Liver (tissue), 9 donors: ENCODE data around the gene HEATR5A. TPM values are rescaled to one million over a fixed set of nuclear protein-coding genes. Genes with fewer than 3 reads are reported as not detected.

ENCODE experiments used
- DNase-seq: peaks from one replicate; pipeline ENCODE4 v3.0.0-alpha.2; 2017; ENCODE audit warnings: low spot score
- H3K27ac ChIP-seq, 2 donors: one replicate each; pipeline ENCODE4 v1.7.0; 2013; ENCODE audit warnings: inconsistent platforms in 2 of 2, low read length in 2 of 2, control low read depth in 1 of 2, low read depth in 1 of 2, mild to moderate bottlenecking in 1 of 2
- H3K27me3 ChIP-seq, 4 donors: one replicate each; pipeline versions ENCODE4 v1.6.1 to v1.7.0; 2013; ENCODE audit warnings: low read length in 3 of 4, inconsistent platforms in 1 of 4, mild to moderate bottlenecking in 1 of 4, moderate library complexity in 1 of 4; ENCODE audit not compliant: control insufficient read depth in 4 of 4, insufficient read depth in 4 of 4
- H3K36me3 ChIP-seq, 4 donors: one replicate each; pipeline versions ENCODE4 v1.6.1 to v1.7.0; 2013; ENCODE audit warnings: low read length in 3 of 4, mild to moderate bottlenecking in 3 of 4, low read depth in 1 of 4, moderate library complexity in 1 of 4; ENCODE audit not compliant: control insufficient read depth in 4 of 4, insufficient read depth in 3 of 4
- H3K4me1 ChIP-seq, 4 donors: one replicate each; pipeline versions ENCODE4 v1.6.1 to v1.7.0; 2013; ENCODE audit warnings: low read length in 3 of 4, mild to moderate bottlenecking in 3 of 4, moderate library complexity in 1 of 4; ENCODE audit not compliant: control insufficient read depth in 4 of 4, insufficient read depth in 4 of 4
- H3K4me3 ChIP-seq, 3 donors: one replicate each; pipeline versions ENCODE4 v1.6.1 to v1.7.0; 2013; ENCODE audit warnings: low read length in 3 of 3, control low read depth in 1 of 3, low read depth in 1 of 3, mild to moderate bottlenecking in 1 of 3
- H3K9ac ChIP-seq, 2 donors: one replicate each; pipeline ENCODE4 v1.7.0; 2013; ENCODE audit warnings: low read length in 2 of 2, mild to moderate bottlenecking in 2 of 2, moderate library complexity in 2 of 2, control low read depth in 1 of 2, low read depth in 1 of 2
- H3K9me3 ChIP-seq, 4 donors: one replicate each; pipeline versions ENCODE4 v1.6.1 to v1.7.0; 2013; ENCODE audit warnings: low read length in 3 of 4; ENCODE audit not compliant: control insufficient read depth in 4 of 4
- EGR1 ChIP-seq, 2 donors: IDR thresholded peaks; 2 replicates each; pipeline ENCODE4 v1.6.1; 2016 to 2018; ENCODE audit warnings: antibody characterized with exemption in 2 of 2, low read depth in 2 of 2
- FOXA1 ChIP-seq: IDR thresholded peaks from 2 replicates; pipeline ENCODE4 v1.6.1; 2016; ENCODE audit warnings: antibody characterized with exemption
- FOXA2 ChIP-seq: IDR thresholded peaks from 2 replicates; pipeline ENCODE4 v1.6.1; 2016; ENCODE audit warnings: antibody characterized with exemption
- GABPA ChIP-seq, 2 donors: IDR thresholded peaks in 1 of 2; conservative IDR thresholded peaks in 1 of 2; 2 replicates each; pipeline ENCODE4 v1.6.1; 2016; ENCODE audit warnings: antibody characterized with exemption in 2 of 2, mild to moderate bottlenecking in 1 of 2, moderate library complexity in 1 of 2
- HNF4A ChIP-seq, 2 donors: conservative IDR thresholded peaks; 2 replicates each; pipeline ENCODE4 v1.6.1; 2016; ENCODE audit warnings: antibody characterized with exemption in 2 of 2, mild to moderate bottlenecking in 2 of 2
- HNF4G ChIP-seq: IDR thresholded peaks from 2 replicates; pipeline ENCODE4 v1.6.1; 2016; ENCODE audit warnings: antibody characterized with exemption
- JUND ChIP-seq, 2 donors: IDR thresholded peaks; 2 replicates each; pipeline ENCODE4 v1.6.1; 2016; ENCODE audit warnings: antibody characterized with exemption in 2 of 2
- MAX ChIP-seq: IDR thresholded peaks from 2 replicates; pipeline ENCODE4 v1.6.1; 2016; ENCODE audit warnings: antibody characterized with exemption
- NR2F2 ChIP-seq: IDR thresholded peaks from 2 replicates; pipeline ENCODE4 v1.6.1; 2016; ENCODE audit warnings: antibody characterized with exemption
- RAD21 ChIP-seq, 2 donors: IDR thresholded peaks; 2 replicates each; pipeline ENCODE4 v1.6.1; 2016; ENCODE audit warnings: antibody characterized with exemption in 2 of 2, mild to moderate bottlenecking in 2 of 2
- RXRA ChIP-seq, 2 donors: IDR thresholded peaks; 2 replicates each; pipeline ENCODE4 v1.6.1; 2017 to 2018; ENCODE audit warnings: antibody characterized with exemption in 2 of 2, mild to moderate bottlenecking in 1 of 2
- TAF1 ChIP-seq: conservative IDR thresholded peaks from 2 replicates; pipeline ENCODE4 v1.6.1; 2016; ENCODE audit warnings: antibody characterized with exemption, mild to moderate bottlenecking
- YY1 ChIP-seq: IDR thresholded peaks from 2 replicates; pipeline ENCODE4 v1.6.1; 2016; ENCODE audit warnings: antibody characterized with exemption, mild to moderate bottlenecking
- WGBS: extraction: QIAGEN DNeasy Blood & Tissue Kit; methylation state at CpG from one replicate; pipeline ENCODE4 v1.1.7; 2013; 5-methylcytosine and 5-hydroxymethylcytosine counted together
- polyA plus RNA-seq, 2 donors: library from polyadenylated mRNA; stranded (reverse) in 1 of 2; unstranded in 1 of 2; fragments of 200-250 nt in 1 of 2; fragments of >200 nt in 1 of 2; fragmentation: Nextera tagmentation in 1 of 2; extraction: Ambion mirVana in 1 of 2; gene quantifications; one replicate each; pipeline versions ENCODE4 v1.2.1 to v1.2.3, GENCODE V29; 2013 to 2015
- total RNA-seq, 2 donors: library from RNA; depleted of rRNA; stranded (reverse); fragments of >200 nt; gene quantifications; one replicate each; pipeline ENCODE4 v1.2.3, GENCODE V29; 2014
- TF ChIP-seq, protein P1 (sequence below): fragments of 150-350 bp; IDR thresholded peaks from 2 replicates; pipeline ENCODE4 v1.5.1; 2017; ENCODE audit warnings: improper control_type of control experiment, low read depth, low read length; ENCODE audit not compliant: missing input control
- donor health status: healthy.
- donor health status: healthy.
- donor health status: healthy.
- donor health status: healthy.
- donor health status: healthy.

The HEATR5A gene
- total and polyA plus RNA-seq, 4 donors: 7.3 to 22.8 (median 10.1) TPM

DNA sequence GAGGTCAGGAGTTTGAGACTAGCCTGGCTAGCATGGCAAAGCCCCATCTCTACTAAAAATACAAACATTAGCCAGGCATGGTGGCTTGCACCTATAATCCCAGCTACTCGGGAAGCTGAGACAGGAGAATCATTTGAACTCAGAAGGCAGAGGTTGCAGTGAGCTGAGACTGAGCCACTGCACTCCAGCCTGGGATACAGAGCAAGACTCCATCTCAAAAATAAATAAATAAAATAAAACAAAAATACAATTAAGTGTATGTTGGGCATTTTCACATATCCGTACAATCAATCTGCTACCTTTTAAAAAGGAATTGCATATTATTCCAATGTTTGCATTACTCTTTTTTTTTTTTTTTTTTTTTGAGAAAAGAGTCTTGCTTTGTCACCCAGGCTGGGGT, 165.1 kb downstream of the HEATR5A start:
- Histone ChIP-seq H3K9me3 (no peaks in the 10 kb centered on the region), H3K4me3 (no peak overlapping the region), H3K4me1 (peaks cover 4 to 17% (median 7%) of the 10 kb centered on the region in 4 donors), H3K27me3 (no peaks in the 10 kb centered on the region), H3K36me3 (no peaks in the 10 kb centered on the region), H3K9ac (no peak overlapping the region), H3K27ac (no peak overlapping the region)
- no peak for TF ChIP-seq EGR1 (IDR thresholded peaks at IDR 0.05; ENCODE audit: low read depth in 2 of 2)
- no peak for TF ChIP-seq MAX
- no peak for TF ChIP-seq JUND (IDR thresholded peaks at IDR 0.05)
- WGBS: 92% methylated on average over 2 of the region's 2 CpGs
- DNase-seq: no peak

- no peak overlapping the region for H3K9ac ChIP-seq
- WGBS: 88% methylated on average over 9 of the region's 9 CpGs
- no peaks in the 10 kb centered on the region for H3K36me3 ChIP-seq
- no peak overlapping the region for H3K27ac ChIP-seq
- H3K9me3 ChIP-seq: no peaks in the 10 kb centered on the region
- H3K4me1 ChIP-seq: peaks cover 4 to 14% (median 7%) of the 10 kb centered on the region in 4 donors
- DNase-seq: no peak
- no peaks in the 10 kb centered on the region for H3K27me3 ChIP-seq
- no peak overlapping the region for H3K4me3 ChIP-seq
- TF ChIP-seq, protein P1, sequence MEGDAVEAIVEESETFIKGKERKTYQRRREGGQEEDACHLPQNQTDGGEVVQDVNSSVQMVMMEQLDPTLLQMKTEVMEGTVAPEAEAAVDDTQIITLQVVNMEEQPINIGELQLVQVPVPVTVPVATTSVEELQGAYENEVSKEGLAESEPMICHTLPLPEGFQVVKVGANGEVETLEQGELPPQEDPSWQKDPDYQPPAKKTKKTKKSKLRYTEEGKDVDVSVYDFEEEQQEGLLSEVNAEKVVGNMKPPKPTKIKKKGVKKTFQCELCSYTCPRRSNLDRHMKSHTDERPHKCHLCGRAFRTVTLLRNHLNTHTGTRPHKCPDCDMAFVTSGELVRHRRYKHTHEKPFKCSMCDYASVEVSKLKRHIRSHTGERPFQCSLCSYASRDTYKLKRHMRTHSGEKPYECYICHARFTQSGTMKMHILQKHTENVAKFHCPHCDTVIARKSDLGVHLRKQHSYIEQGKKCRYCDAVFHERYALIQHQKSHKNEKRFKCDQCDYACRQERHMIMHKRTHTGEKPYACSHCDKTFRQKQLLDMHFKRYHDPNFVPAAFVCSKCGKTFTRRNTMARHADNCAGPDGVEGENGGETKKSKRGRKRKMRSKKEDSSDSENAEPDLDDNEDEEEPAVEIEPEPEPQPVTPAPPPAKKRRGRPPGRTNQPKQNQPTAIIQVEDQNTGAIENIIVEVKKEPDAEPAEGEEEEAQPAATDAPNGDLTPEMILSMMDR: no peak
- TF ChIP-seq JUND (IDR thresholded peaks at IDR 0.05) (no peak), NR2F2 (no peak), TAF1 (no peak)
These were observed 166.4 kb downstream of the HEATR5A start for GRCh38 chr14:31253746-31254471.

DNA sequence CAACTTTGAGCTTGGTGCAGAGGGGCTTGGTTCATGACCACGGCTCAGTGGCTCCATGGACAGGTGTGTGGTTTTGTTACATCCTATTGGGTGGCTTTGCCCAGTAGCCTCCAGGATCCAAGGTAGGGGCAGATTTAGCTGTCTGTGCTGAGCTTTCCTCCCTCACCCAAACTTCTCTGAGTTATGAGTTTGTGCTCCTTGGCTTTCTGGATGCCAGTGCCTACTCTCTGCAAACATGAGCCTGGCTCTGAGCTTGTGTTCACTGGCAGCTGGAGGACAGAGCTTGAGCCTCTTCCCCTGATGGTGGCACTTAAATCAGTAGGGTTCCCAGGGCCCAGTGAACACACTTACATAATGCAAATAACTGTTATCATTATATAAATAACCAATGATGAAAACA, 167.5 kb downstream of the HEATR5A start:
- no peaks in the 10 kb centered on the region for H3K27me3 ChIP-seq
- H3K36me3 ChIP-seq: no peaks in the 10 kb centered on the region
- no peak overlapping the region for H3K4me3 ChIP-seq
- peaks cover 3 to 9% (median 7%) of the 10 kb centered on the region in 4 donors for H3K4me1 ChIP-seq
- DNase-seq: no peak
- 92% methylated on average over 1 of the region's 1 CpG for WGBS
- H3K9me3 ChIP-seq: no peaks in the 10 kb centered on the region
- TF ChIP-seq, protein P1: no peak
- no peak for TF ChIP-seq FOXA2
- TF ChIP-seq JUND (IDR thresholded peaks at IDR 0.05): no peak
- TF ChIP-seq FOXA1: no peak
- no peak for TF ChIP-seq TAF1
- TF ChIP-seq RAD21 (IDR thresholded peaks at IDR 0.05): no peak
- no peak for TF ChIP-seq EGR1 (IDR thresholded peaks at IDR 0.05; ENCODE audit: low read depth in 2 of 2)
- no peak for TF ChIP-seq RXRA (IDR thresholded peaks at IDR 0.05)
- TF ChIP-seq HNF4G: no peak
- TF ChIP-seq HNF4A (conservative IDR thresholded peaks at IDR 0.05): no peak
- no peak for TF ChIP-seq YY1
- no peak for TF ChIP-seq NR2F2
- TF ChIP-seq GABPA (IDR thresholded peaks at IDR 0.05 in 1 of 2, conservative IDR thresholded peaks at IDR 0.05 in 1 of 2): no peak
- H3K27ac ChIP-seq: no peak overlapping the region
- H3K9ac ChIP-seq: no peak overlapping the region
